ENCODE results near the gene CHRM2.

The CHRM2 gene

GRCh38 chr7:137036768-137037167 is 168.3 kb downstream of the CHRM2 start:
- DNase-seq: no peak

GRCh38 chr7:137038706-137039105 is 170.3 kb downstream of the CHRM2 start:
- DNase-seq: no peak

GRCh38 chr7:137040745-137041144 is 172.3 kb downstream of the CHRM2 start:
- DNase-seq: no peak

GRCh38 chr7:137045573-137045972 is 177.1 kb downstream of the CHRM2 start:
- no peak for DNase-seq

- no peak for DNase-seq
These were observed 201.0 kb downstream of the CHRM2 start for GRCh38 chr7:137069249-137069963.

Measured in eye (tissue), 1 donor.